ENCODE measurements around the gene SOCS2.
A peak's percentile ranks its signal among the peaks of the same experiment; 100 is the strongest.

Gene SOCS2

GRCh38 chr12:93568091-93568490 is 4.4 kb upstream of the SOCS2 start:
- H3K27me3 ChIP-seq (ENCODE audit: insufficient read depth, low read length) = 0 out of 2 replicates have a peak, but pooled peaks cover 4% of the 10 kb centered on the region
- TF ChIP-seq CTCF (IDR thresholded peaks at IDR 0.05; ENCODE audit: low read length) = no peak
- TF ChIP-seq EZH2 (IDR thresholded peaks at IDR 0.05; ENCODE audit: borderline replicate concordance, low read length) = no peak

GRCh38 chr12:93569301-93569655 is 3.2 kb upstream of the SOCS2 start:
- H3K79me2 ChIP-seq (ENCODE audit: insufficient read depth, low read length) = no peaks in the 10 kb centered on the region
- peaks cover 19% of the 10 kb centered on the region for H3K4me1 ChIP-seq (ENCODE audit: insufficient read depth, low read length, severe bottlenecking)
- no peak overlapping the region for H2AFZ ChIP-seq (ENCODE audit: low read length)
- no peaks in the 10 kb centered on the region for H4K20me1 ChIP-seq (ENCODE audit: insufficient read depth, low read length)
- H3K4me3 ChIP-seq (ENCODE audit: low read depth, low read length, poor library complexity, severe bottlenecking) = no peak overlapping the region
- no peak for TF ChIP-seq EZH2 (IDR thresholded peaks at IDR 0.05; ENCODE audit: borderline replicate concordance, low read length)
- no peak for TF ChIP-seq CTCF (IDR thresholded peaks at IDR 0.05; ENCODE audit: low read length)
- 0 out of 2 replicates have a peak, but pooled peaks cover 4% of the 10 kb centered on the region for H3K27me3 ChIP-seq (ENCODE audit: insufficient read depth, low read length)
- no peaks in the 10 kb centered on the region for H3K9me2 ChIP-seq (ENCODE audit: low read depth, low read length)
- H3K36me3 ChIP-seq (ENCODE audit: insufficient read depth, low read length) = no peaks in the 10 kb centered on the region
- no peaks in the 10 kb centered on the region for H3K9me3 ChIP-seq (ENCODE audit: low read length)
- H3K27ac ChIP-seq (ENCODE audit: low read depth, low read length, poor library complexity, severe bottlenecking) = no peak overlapping the region
- H3K9ac ChIP-seq (ENCODE audit: low read length) = no peak overlapping the region
- H3K4me2 ChIP-seq (ENCODE audit: low read length) = no peak overlapping the region
- no peaks in the 10 kb centered on the region for H3F3A ChIP-seq (ENCODE audit: insufficient read depth, low read length)

More at GRCh38 chr12:93568091-93568490, 4.4 kb upstream of the SOCS2 start:
- H3F3A ChIP-seq (ENCODE audit: insufficient read depth, low read length) = no peaks in the 10 kb centered on the region
- H3K36me3 ChIP-seq (ENCODE audit: insufficient read depth, low read length) = no peaks in the 10 kb centered on the region
- H3K9me3 ChIP-seq (ENCODE audit: low read length) = no peaks in the 10 kb centered on the region
- H3K4me3 ChIP-seq (ENCODE audit: low read depth, low read length, poor library complexity, severe bottlenecking) = no peak overlapping the region
- no peaks in the 10 kb centered on the region for H3K79me2 ChIP-seq (ENCODE audit: insufficient read depth, low read length)
- no peaks in the 10 kb centered on the region for H3K9me2 ChIP-seq (ENCODE audit: low read depth, low read length)
- H3K4me2 ChIP-seq (ENCODE audit: low read length) = no peak overlapping the region
- no peak overlapping the region for H2AFZ ChIP-seq (ENCODE audit: low read length)
- H3K9ac ChIP-seq (ENCODE audit: low read length) = no peak overlapping the region
- H4K20me1 ChIP-seq (ENCODE audit: insufficient read depth, low read length) = no peaks in the 10 kb centered on the region
- peaks cover 19% of the 10 kb centered on the region for H3K4me1 ChIP-seq (ENCODE audit: insufficient read depth, low read length, severe bottlenecking)
- no peak overlapping the region for H3K27ac ChIP-seq (ENCODE audit: low read depth, low read length, poor library complexity, severe bottlenecking)

GRCh38 chr12:93569656-93570551 is 2.6 kb upstream of the SOCS2 start:
- Histone ChIP-seq H2AFZ (ENCODE audit: low read length) (no peak overlapping the region), H3K4me2 (ENCODE audit: low read length) (peak overlapping the region; percentile 37), H3K9ac (ENCODE audit: low read length) (no peak overlapping the region), H3K4me3 (ENCODE audit: low read depth, low read length, poor library complexity, severe bottlenecking) (peak overlapping the region; percentile 10), H3K79me2 (ENCODE audit: insufficient read depth, low read length) (no peaks in the 10 kb centered on the region), H3K4me1 (ENCODE audit: insufficient read depth, low read length, severe bottlenecking) (peaks cover 19% of the 10 kb centered on the region), H3K9me3 (ENCODE audit: low read length) (no peaks in the 10 kb centered on the region), H3K36me3 (ENCODE audit: insufficient read depth, low read length) (no peaks in the 10 kb centered on the region), H3K27me3 (ENCODE audit: insufficient read depth, low read length) (0 out of 2 replicates have a peak, but pooled peaks cover 4% of the 10 kb centered on the region), H4K20me1 (ENCODE audit: insufficient read depth, low read length) (no peaks in the 10 kb centered on the region), H3F3A (ENCODE audit: insufficient read depth, low read length) (no peaks in the 10 kb centered on the region), H3K9me2 (ENCODE audit: low read depth, low read length) (no peaks in the 10 kb centered on the region), H3K27ac (ENCODE audit: low read depth, low read length, poor library complexity, severe bottlenecking) (no peak overlapping the region)
- TF ChIP-seq EZH2 (IDR thresholded peaks at IDR 0.05; ENCODE audit: borderline replicate concordance, low read length) = no peak
- peak; percentile 70 for TF ChIP-seq CTCF (IDR thresholded peaks at IDR 0.05; ENCODE audit: low read length)
